GM18873 (cell line): ENCODE measurements around the gene MEG3.

Experiments
- ATAC-seq: cut with Tn5 transposase; IDR thresholded peaks from one replicate; pipeline ENCODE4 v1.9.1; 2021; ENCODE audit warnings: mild to moderate bottlenecking, moderate library complexity, moderate number of reproducible peaks; ENCODE audit not compliant: unreplicated experiment, low FRiP score

Gene MEG3

DNA sequence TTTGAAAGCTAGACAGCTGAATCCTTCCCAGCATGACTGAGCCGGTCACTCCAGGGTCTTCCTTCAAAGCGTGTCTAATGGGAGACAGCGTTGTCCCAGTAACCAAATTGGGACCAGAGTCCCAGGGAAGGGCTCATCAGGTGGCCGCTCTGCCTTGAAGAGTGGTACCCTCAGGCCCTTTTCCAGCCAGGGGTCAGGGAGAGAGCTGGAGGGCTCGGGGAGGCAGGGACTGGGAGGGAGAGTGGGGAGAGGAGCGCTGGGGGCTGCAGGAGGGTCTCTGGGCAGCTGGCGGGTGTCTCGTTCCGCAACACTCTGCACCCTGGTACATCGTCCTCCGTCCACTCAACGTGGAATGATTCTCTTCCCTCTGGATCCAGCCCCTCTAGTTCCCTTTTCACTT lies 79.2 kb downstream of the MEG3 start:
- ATAC-seq: no peak

DNA sequence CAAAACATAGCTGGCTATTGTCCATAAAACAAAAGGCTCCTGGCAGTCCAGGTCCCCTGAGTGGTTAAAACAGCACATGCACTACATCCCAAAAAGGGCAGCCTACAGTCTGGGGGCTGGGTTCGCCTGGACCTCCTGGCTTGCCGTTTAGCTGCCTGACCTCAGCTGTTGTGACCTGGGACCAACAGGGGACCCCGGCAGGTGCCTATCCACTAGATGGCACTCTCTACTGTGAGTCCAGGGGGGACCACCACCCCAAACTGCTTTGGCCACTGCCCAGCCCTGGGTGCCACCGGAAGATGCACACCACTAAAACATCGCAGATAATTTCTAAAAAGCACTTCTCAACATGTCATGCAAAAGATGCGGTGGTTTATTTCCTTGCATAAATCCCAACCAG lies 80.5 kb downstream of the MEG3 start:
- no peak for ATAC-seq

DNA sequence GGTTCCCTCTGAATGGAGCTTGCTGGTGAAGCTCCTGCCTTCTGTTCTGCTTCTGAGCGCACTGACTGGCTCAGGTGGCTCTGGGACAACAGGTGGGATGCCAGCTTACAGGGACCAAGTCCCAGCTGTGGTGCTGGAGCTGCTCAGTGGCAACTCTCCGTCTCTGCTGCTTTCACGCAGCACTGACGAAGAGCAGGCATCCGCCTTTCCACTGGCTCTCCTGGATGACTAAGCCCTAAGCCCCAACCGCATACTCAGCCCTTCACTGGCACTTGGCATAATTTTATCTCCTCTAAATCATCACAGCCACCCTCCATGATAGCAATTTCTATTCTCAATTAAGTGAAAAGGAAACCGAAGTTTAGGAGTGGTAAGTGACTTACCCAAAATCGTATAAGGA lies 81.3 kb downstream of the MEG3 start:
- no peak for ATAC-seq

DNA sequence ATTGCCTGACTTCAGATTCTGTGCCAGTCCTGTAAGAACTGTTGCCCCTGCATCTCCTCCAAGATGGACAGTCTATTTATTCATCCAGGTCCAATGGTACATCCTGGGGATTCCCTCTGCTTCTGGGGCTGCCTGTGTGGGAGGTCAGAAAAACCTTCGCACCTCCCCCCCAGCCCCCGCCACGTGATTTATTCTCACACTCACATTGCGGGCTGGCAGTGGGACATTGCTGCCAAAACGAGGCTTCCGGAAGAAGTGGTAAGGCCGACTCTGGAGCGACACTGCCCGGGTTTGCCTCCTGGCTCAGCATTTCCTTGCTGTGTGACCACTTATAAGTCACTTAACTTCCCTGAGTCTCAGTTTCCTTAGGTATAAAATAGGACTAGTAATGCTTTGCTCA lies 83.5 kb downstream of the MEG3 start:
- ATAC-seq: no peak
